Suprapubic skin (tissue), 4 donors: ENCODE measurements around the gene MS4A6A. TPM values are rescaled to one million over a fixed set of nuclear protein-coding genes. Genes with fewer than 3 reads are reported as not detected.
A peak's percentile ranks its signal among the peaks of the same experiment; 100 is the strongest.

Source experiments
- DNase-seq, 2 donors: peaks; one replicate each; pipeline ENCODE4 v3.0.0-alpha.2; 2019; ENCODE audit warnings: low spot score in 2 of 2
- H3K27ac ChIP-seq: fragments of 200-600 bp; sonication (generic); one replicate; pipeline ENCODE4 v1.5.1; 2019
- H3K27me3 ChIP-seq: fragments of 200-600 bp; sonication (generic); one replicate; pipeline ENCODE4 v1.5.1; 2019
- H3K36me3 ChIP-seq: fragments of 200-600 bp; sonication (generic); one replicate; pipeline ENCODE4 v1.5.1; 2019
- H3K4me1 ChIP-seq: fragments of 200-600 bp; sonication (generic); one replicate; pipeline ENCODE4 v1.5.1; 2019
- H3K4me3 ChIP-seq: fragments of 200-600 bp; sonication (generic); one replicate; pipeline ENCODE4 v1.5.1; 2019; ENCODE audit warnings: mild to moderate bottlenecking
- H3K9me3 ChIP-seq: fragments of 200-600 bp; sonication (generic); one replicate; pipeline ENCODE4 v1.5.1; 2019
- EP300 ChIP-seq: sonication (generic); formaldehyde crosslinking; IDR thresholded peaks from one replicate; pipeline ENCODE4 v1.6.1; 2017; ENCODE audit warnings: antibody characterized with exemption
- POLR2A ChIP-seq, 2 donors: fragments of 450-650 bp; IDR thresholded peaks; one replicate each; pipeline ENCODE4 v1.6.1; 2017; ENCODE audit warnings: antibody characterized with exemption in 2 of 2, mild to moderate bottlenecking in 2 of 2, moderate library complexity in 2 of 2
- POLR2AphosphoS5 ChIP-seq, 3 donors: sonication (generic); formaldehyde crosslinking; IDR thresholded peaks; one replicate each; pipeline ENCODE4 v1.6.1; 2017; ENCODE audit warnings: antibody characterized with exemption in 3 of 3
- WGBS: methylation state at CpG from one replicate; pipeline ENCODE4 v1.1.5; 2018; 5-methylcytosine and 5-hydroxymethylcytosine counted together
- total RNA-seq, 4 donors: library from RNA; depleted of rRNA; stranded (reverse); fragments of >200 nt; gene quantifications; one replicate each; pipeline ENCODE4 v1.1.0, GENCODE V29; 2016
- TF ChIP-seq, protein P1 (sequence below), 2 donors: fragments of 200-600 bp in 1 of 2; fragments of 450-650 bp in 1 of 2; sonication (generic) in 1 of 2; IDR thresholded peaks; one replicate each; pipeline ENCODE4 v1.5.1; 2016 to 2019; ENCODE audit warnings: antibody characterized with exemption in 2 of 2, mild to moderate bottlenecking in 1 of 2, moderate library complexity in 1 of 2

The MS4A6A gene
- total RNA-seq = 10 to 100 TPM in 2 of 4 donors, 1 to 10 TPM in 2; 6.9 to 13.4 (median 9.2) TPM

GRCh38 chr11:60182541-60183330, at the start of gene MS4A6A:
TSS of gene MS4A6A (minus strand) at chr11:60183083. CDS start at chr11:60181727, 1,356 bp downstream.
- H3K27ac ChIP-seq = peak within 1 kb of the TSS; percentile 57
- DNase-seq = no peak
- TF ChIP-seq POLR2A (IDR thresholded peaks at IDR 0.05) (no peak), POLR2AphosphoS5 (IDR thresholded peaks at IDR 0.05) (no peak), EP300 (no peak)
- TF ChIP-seq, protein P1, sequence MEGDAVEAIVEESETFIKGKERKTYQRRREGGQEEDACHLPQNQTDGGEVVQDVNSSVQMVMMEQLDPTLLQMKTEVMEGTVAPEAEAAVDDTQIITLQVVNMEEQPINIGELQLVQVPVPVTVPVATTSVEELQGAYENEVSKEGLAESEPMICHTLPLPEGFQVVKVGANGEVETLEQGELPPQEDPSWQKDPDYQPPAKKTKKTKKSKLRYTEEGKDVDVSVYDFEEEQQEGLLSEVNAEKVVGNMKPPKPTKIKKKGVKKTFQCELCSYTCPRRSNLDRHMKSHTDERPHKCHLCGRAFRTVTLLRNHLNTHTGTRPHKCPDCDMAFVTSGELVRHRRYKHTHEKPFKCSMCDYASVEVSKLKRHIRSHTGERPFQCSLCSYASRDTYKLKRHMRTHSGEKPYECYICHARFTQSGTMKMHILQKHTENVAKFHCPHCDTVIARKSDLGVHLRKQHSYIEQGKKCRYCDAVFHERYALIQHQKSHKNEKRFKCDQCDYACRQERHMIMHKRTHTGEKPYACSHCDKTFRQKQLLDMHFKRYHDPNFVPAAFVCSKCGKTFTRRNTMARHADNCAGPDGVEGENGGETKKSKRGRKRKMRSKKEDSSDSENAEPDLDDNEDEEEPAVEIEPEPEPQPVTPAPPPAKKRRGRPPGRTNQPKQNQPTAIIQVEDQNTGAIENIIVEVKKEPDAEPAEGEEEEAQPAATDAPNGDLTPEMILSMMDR (IDR thresholded peaks at IDR 0.05) = no peak
- no peaks in the 10 kb centered on the region for H3K27me3 ChIP-seq
- H3K4me3 ChIP-seq = peak within 1 kb of the TSS; percentile 23
- WGBS = 70% methylated on average over 9 of the region's 10 CpGs
- H3K36me3 ChIP-seq = no peaks in the 10 kb centered on the region
- H3K9me3 ChIP-seq = no peaks in the 10 kb centered on the region
- H3K4me1 ChIP-seq = no peaks in the 10 kb centered on the region

GRCh38 chr11:60230681-60231080, 47.8 kb upstream of the MS4A6A start:
- WGBS = 81% methylated on average over 1 of the region's 1 CpG
- no peak for DNase-seq
- H3K4me1 ChIP-seq = no peaks in the 10 kb centered on the region
- no peaks in the 10 kb centered on the region for H3K36me3 ChIP-seq
- no peak overlapping the region for H3K4me3 ChIP-seq
- TF ChIP-seq POLR2AphosphoS5 (IDR thresholded peaks at IDR 0.05) (no peak), POLR2A (IDR thresholded peaks at IDR 0.05) (no peak), EP300 (no peak)
- TF ChIP-seq, protein P1 (IDR thresholded peaks at IDR 0.05) = no peak
- no peaks in the 10 kb centered on the region for H3K27me3 ChIP-seq
- no peaks in the 10 kb centered on the region for H3K9me3 ChIP-seq
- H3K27ac ChIP-seq = no peak overlapping the region

DNA sequence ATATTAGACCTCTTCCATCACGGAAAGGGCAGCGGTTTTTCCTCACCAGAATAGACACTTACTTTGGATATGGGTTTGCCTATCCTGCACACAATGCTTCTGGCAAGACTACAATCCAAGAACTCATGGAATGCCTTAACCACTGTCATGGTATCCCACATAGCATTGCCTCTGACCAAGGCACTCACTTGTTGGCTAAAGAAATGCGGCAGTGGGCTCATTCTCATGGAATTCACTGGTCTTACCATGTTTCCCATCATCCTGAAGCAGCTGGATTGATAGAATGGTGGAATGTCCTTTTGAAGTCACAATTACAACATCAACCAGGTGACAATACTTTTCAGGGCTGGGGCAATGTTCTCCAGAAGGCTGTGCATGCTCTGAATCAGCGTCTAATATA, 39.3 kb upstream of the MS4A6A start:
- no peak for DNase-seq
- TF ChIP-seq, protein P1 (IDR thresholded peaks at IDR 0.05) = no peak
- TF ChIP-seq POLR2A (IDR thresholded peaks at IDR 0.05) = no peak
- no peak for TF ChIP-seq EP300
- TF ChIP-seq POLR2AphosphoS5 (IDR thresholded peaks at IDR 0.05) = no peak
- 93% methylated on average over 4 of the region's 4 CpGs for WGBS

DNA sequence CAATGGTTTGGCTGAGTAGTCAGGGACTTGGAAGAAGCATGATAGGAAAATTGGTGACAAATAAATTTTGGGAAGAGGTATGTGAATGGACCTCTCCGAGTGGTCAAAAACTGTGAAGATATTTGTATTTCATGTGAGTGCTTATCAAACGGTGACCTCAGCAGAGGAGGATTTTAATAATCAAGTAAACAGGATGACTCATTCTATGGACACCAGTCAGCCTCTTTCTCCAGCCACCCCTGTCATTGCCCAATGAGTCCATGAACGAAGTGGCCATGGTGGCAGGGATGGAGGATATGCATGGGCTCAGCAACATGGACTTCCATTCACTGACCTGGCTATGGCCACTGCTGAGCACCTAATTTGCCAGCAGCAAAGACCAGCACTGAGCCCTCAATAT, 38.8 kb upstream of the MS4A6A start:
- TF ChIP-seq, protein P1 (IDR thresholded peaks at IDR 0.05) = no peak
- no peak for TF ChIP-seq POLR2A (IDR thresholded peaks at IDR 0.05)
- TF ChIP-seq POLR2AphosphoS5 (IDR thresholded peaks at IDR 0.05) = no peak
- Histone ChIP-seq H3K36me3 (no peaks in the 10 kb centered on the region), H3K4me3 (no peak overlapping the region), H3K9me3 (no peaks in the 10 kb centered on the region), H3K27me3 (no peaks in the 10 kb centered on the region), H3K4me1 (no peaks in the 10 kb centered on the region), H3K27ac (no peak overlapping the region)
- 71% methylated on average over 2 of the region's 3 CpGs for WGBS
- DNase-seq = no peak

More for the DNA sequence above, 39.3 kb upstream of the MS4A6A start:
- no peaks in the 10 kb centered on the region for H3K9me3 ChIP-seq
- no peaks in the 10 kb centered on the region for H3K36me3 ChIP-seq
- no peaks in the 10 kb centered on the region for H3K4me1 ChIP-seq
- no peak overlapping the region for H3K4me3 ChIP-seq
- no peak overlapping the region for H3K27ac ChIP-seq
- no peaks in the 10 kb centered on the region for H3K27me3 ChIP-seq

- no peak overlapping the region for H3K27ac ChIP-seq
- TF ChIP-seq EP300 (no peak), POLR2A (IDR thresholded peaks at IDR 0.05) (no peak), POLR2AphosphoS5 (IDR thresholded peaks at IDR 0.05) (no peak)
- TF ChIP-seq, protein P1 (IDR thresholded peaks at IDR 0.05) = no peak
- no peak for DNase-seq
- WGBS = 94% methylated on average over 2 of the region's 3 CpGs
- no peaks in the 10 kb centered on the region for H3K4me1 ChIP-seq
- H3K4me3 ChIP-seq = no peak overlapping the region
- H3K27me3 ChIP-seq = no peaks in the 10 kb centered on the region
- H3K9me3 ChIP-seq = no peaks in the 10 kb centered on the region
- no peaks in the 10 kb centered on the region for H3K36me3 ChIP-seq
Observed at GRCh38 chr11:60221181-60221580, 38.3 kb upstream of the MS4A6A start.
